ENCODE data around the gene XXYLT1. TPM values are rescaled to one million over a fixed set of nuclear protein-coding genes. Genes with fewer than 3 reads are reported as not detected.
"Not testable (repeated sequence)": the region's sequence is repeated elsewhere in the genome, so short reads cannot be mapped to it uniquely, and the experiment has no call there.

The XXYLT1 gene
- total RNA-seq, 4 donors from 2014 or later, result 5.4 to 18.2 (median 6.9) TPM

DNA sequence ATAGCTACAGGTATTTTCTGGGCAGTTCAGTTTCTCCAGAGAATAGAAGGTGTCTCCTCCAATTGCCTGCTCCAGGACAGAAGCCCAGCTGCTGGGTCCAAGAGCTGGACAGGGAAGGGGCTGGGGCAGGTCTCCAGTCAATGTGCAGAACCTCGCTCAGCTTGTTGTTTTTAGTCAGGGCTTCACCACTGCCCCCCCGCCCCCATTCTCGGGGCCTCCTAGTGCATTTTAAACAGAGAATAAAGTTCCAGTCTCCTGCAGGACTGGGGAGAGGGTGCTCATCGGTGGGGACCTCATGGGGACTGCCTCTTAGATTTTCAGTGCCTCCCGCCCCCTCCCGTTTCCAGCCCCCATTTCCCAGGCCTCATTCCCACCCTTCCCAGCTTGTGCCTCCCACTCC, 216.6 kb downstream of the XXYLT1 start:
- peak in 2 of 3 donors; percentile 15 to 22 for DNase-seq
- no peaks in the 10 kb centered on the region for H3K9me3 ChIP-seq

DNA sequence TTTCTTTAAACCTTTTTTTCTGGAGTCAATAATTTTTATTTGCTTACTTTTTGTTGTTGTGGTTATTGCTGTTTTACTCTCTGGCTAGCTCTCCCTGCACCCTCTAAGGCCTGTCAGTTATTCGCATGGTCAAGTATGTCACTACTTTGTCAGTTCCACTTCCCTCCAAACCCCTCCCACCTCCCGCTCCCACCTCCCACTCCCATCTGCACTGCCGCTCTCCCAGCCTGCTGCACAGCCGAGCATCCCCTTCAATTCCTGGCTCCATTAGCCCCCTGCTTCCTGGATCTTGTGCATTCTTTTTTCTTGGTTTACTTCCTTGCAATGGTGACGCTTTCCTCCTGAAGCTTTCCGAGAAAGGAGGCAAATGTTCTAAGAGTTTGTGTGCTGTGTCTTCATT, 218.0 kb downstream of the XXYLT1 start:
- DNase-seq, result peak in 1 of 3 donors; percentile 10
- H3K4me3 ChIP-seq, result no peak overlapping the region
- TF ChIP-seq, protein P1, sequence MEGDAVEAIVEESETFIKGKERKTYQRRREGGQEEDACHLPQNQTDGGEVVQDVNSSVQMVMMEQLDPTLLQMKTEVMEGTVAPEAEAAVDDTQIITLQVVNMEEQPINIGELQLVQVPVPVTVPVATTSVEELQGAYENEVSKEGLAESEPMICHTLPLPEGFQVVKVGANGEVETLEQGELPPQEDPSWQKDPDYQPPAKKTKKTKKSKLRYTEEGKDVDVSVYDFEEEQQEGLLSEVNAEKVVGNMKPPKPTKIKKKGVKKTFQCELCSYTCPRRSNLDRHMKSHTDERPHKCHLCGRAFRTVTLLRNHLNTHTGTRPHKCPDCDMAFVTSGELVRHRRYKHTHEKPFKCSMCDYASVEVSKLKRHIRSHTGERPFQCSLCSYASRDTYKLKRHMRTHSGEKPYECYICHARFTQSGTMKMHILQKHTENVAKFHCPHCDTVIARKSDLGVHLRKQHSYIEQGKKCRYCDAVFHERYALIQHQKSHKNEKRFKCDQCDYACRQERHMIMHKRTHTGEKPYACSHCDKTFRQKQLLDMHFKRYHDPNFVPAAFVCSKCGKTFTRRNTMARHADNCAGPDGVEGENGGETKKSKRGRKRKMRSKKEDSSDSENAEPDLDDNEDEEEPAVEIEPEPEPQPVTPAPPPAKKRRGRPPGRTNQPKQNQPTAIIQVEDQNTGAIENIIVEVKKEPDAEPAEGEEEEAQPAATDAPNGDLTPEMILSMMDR (IDR thresholded peaks at IDR 0.05), result no peak
- TF ChIP-seq POLR2A (IDR thresholded peaks at IDR 0.05), result no peak
- H3K36me3 ChIP-seq, result no peaks in the 10 kb centered on the region
- H3K27me3 ChIP-seq, result no peaks in the 10 kb centered on the region
- H3K4me1 ChIP-seq, result no peaks in the 10 kb centered on the region
- H3K9me3 ChIP-seq, result no peaks in the 10 kb centered on the region
- H3K27ac ChIP-seq, result no peak overlapping the region

More for the DNA sequence above, 216.6 kb downstream of the XXYLT1 start:
- TF ChIP-seq POLR2A (IDR thresholded peaks at IDR 0.05), result no peak
- TF ChIP-seq, protein P1 (IDR thresholded peaks at IDR 0.05), result no peak
- no peaks in the 10 kb centered on the region for H3K4me1 ChIP-seq
- no peak overlapping the region for H3K4me3 ChIP-seq
- H3K36me3 ChIP-seq, result no peaks in the 10 kb centered on the region
- no peak overlapping the region for H3K27ac ChIP-seq
- no peaks in the 10 kb centered on the region for H3K27me3 ChIP-seq

DNA sequence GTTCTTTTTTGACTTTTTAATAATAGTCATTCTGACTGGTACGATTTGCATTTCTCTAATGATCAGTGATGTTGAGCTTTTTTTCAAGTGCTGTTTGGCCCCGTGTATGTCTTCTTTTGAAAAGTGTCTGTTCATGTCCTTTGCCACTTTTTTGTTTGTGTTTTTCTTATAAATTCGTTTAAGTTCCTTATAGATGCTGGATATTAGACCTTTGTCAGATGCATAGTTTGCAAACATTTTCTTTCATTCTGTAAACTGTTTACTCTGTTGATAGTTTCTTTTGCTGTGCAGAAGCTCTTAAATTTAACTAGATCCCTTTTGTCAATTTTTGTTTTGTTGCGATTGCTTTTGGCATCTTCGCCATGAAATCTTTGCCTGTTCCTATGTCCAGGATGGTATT, 220.7 kb downstream of the XXYLT1 start:
- DNase-seq, H3K27ac ChIP-seq, H3K36me3 ChIP-seq, H3K4me3 ChIP-seq, H3K27me3 ChIP-seq, H3K4me1 ChIP-seq, H3K9me3 ChIP-seq: not testable (repeated sequence)

DNA sequence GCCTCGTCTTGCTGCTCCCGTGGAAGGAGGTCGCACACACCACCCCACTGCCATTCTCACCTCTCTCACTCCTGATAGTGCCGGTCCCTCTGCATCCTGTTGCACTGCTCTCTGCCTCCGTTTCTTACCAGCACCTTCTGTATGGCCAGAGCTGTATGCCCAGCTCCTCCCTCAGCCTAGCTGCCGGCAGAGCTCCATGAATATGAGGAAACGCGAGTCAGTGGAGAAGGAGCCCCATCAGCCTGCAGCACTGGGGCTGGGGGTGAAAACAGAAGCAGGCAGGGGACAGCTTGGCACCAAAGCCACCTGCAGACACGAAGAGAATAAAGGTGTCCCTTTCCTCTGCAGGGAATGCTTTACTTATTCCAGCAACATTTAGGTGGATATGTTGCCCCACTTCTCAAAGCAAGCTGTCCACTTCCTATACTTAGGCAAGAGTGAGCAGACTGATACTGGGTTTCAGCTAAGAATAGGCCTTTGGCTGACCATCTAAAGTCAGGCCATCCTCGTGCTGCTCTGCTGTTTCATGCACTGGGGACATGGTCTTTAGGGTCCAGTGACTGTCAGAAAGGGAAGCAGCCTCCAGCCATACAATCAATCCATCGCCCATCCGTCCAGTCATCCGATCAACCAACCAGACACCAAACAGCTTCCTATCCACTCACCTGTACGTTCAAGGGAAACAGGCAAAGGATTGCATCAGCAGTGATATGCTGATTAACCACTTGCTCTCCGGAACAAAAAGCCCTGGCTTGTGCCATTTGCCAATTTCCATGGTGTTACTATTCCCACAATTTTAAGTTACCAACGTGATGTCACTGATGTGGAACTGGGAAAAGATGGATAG, 222.7 kb downstream of the XXYLT1 start:
- no peaks in the 10 kb centered on the region for H3K9me3 ChIP-seq
- no peak overlapping the region for H3K4me3 ChIP-seq
- TF ChIP-seq, protein P1 (IDR thresholded peaks at IDR 0.05), result no peak
- TF ChIP-seq POLR2A (IDR thresholded peaks at IDR 0.05), result no peak
- DNase-seq, result peak in 2 of 3 donors; percentile 10 to 29
- H3K27me3 ChIP-seq, result no peaks in the 10 kb centered on the region
- no peaks in the 10 kb centered on the region for H3K36me3 ChIP-seq
- no peaks in the 10 kb centered on the region for H3K4me1 ChIP-seq
- H3K27ac ChIP-seq, result no peak overlapping the region

DNA sequence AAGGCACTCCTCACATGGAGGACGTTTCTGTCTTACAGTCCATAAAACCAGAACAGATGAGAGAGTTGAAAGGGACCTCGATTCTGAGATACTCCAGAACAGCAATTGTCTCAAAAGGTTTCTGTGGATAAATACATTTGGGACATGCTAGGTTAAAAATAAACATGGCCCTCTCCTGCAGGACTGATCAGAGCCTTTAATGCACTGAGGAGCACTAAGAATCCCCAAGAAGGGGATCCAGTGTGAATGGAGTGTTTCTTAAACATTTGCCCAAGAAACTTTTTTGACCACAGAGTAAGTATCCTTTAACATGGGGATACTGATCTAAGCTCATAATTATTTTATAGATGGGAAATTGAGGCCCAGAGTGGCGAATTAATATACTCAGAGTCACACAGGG, 223.4 kb downstream of the XXYLT1 start:
- no peak for DNase-seq
- Histone ChIP-seq H3K9me3 (no peaks in the 10 kb centered on the region), H3K4me1 (no peaks in the 10 kb centered on the region), H3K4me3 (no peak overlapping the region), H3K27me3 (no peaks in the 10 kb centered on the region), H3K36me3 (no peaks in the 10 kb centered on the region), H3K27ac (no peak overlapping the region)
- no peak for TF ChIP-seq POLR2A (IDR thresholded peaks at IDR 0.05)
- TF ChIP-seq, protein P1 (IDR thresholded peaks at IDR 0.05), result no peak

DNA sequence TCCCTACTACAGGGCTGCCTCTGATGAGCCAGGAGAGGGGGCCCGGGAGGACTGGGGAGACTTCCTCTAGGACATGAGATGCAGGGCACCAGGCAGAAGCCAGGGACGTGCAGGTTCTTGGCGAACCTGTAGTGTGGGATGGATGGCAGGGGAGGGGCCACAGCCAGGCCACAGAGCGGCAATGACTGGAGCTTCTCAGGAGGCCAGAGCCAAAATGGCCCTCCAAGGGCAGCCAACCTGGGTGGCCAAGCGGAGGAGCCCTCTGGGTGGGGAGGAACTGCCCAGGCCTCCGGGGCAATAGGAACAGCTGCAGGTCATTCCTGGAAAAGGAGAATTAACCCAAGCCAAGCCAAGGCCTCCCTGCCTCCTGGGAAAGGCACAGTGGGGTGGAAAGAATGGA, 224.5 kb downstream of the XXYLT1 start:
- H3K4me3 ChIP-seq, result no peak overlapping the region
- peak in 1 of 3 donors; percentile 42 for DNase-seq
- no peak for TF ChIP-seq POLR2A (IDR thresholded peaks at IDR 0.05)
- TF ChIP-seq, protein P1 (IDR thresholded peaks at IDR 0.05), result no peak
- no peaks in the 10 kb centered on the region for H3K36me3 ChIP-seq
- no peak overlapping the region for H3K27ac ChIP-seq
- H3K4me1 ChIP-seq, result no peaks in the 10 kb centered on the region
- no peaks in the 10 kb centered on the region for H3K9me3 ChIP-seq
- H3K27me3 ChIP-seq, result no peaks in the 10 kb centered on the region
